ENCODE measurements around the gene CDC42BPG.

CDC42BPG gene

GRCh38 chr11:64801158-64801464 is 43.3 kb downstream of the CDC42BPG start:
- H3K27ac ChIP-seq (ENCODE audit: extremely low read depth, low read depth, low read length) = no peak overlapping the region

More at GRCh38 chr11:64801158-64801464, 43.3 kb downstream of the CDC42BPG start:
- ChIA-PET POLR2A (interaction anchor here (2.5 kb wide), 1 partner anchor 22 kb away, joined by 13 read pairs; the partner anchor contains the start of gene SF1), CTCF (interaction anchor here (0.5 kb wide), 1 partner anchor 10 kb away, joined by 4 read pairs; no protein-coding TSS in a partner anchor)
- Histone ChIP-seq H3K4me1 (ENCODE audit: control insufficient read depth, insufficient read depth, low read length) (peaks cover 4% of the 10 kb centered on the region), H3K9me3 (ENCODE audit: control insufficient read depth, insufficient read depth, low read depth, low read length) (no peaks in the 10 kb centered on the region), H3K36me3 (ENCODE audit: control insufficient read depth in 2 of 2, insufficient read depth in 1 of 2, low read length in 2 of 2) (peaks cover 0 to 45% of the 10 kb centered on the region in 2 experiments; a peak in 1 of 3 replicates), H3K4me3 (ENCODE audit: low read depth, low read length) (no peak overlapping the region)
- TF ChIP-seq ZNF623 (tag by site-specific recombination; IDR thresholded peaks at IDR 0.05) = no peak
- no peak for TF ChIP-seq TRIM28 (IDR thresholded peaks at IDR 0.05; ENCODE audit: borderline replicate concordance, low read length)
- no peak for TF ChIP-seq ZNF174 (tag by site-specific recombination; IDR thresholded peaks at IDR 0.05)
- TF ChIP-seq ZNF621 (tag by site-specific recombination; IDR thresholded peaks at IDR 0.05) = no peak
- TF ChIP-seq ZNF560 (tag by site-specific recombination; IDR thresholded peaks at IDR 0.05; ENCODE audit: borderline replicate concordance) = no peak
- no peak for TF ChIP-seq KLF7 (tag by site-specific recombination; IDR thresholded peaks at IDR 0.05; ENCODE audit: borderline replicate concordance)
- TF ChIP-seq ZNF610 (tag by site-specific recombination; IDR thresholded peaks at IDR 0.05; ENCODE audit: borderline replicate concordance) = no peak
- TF ChIP-seq ZNF148 (tag by site-specific recombination; IDR thresholded peaks at IDR 0.05; ENCODE audit: borderline replicate concordance) = no peak
- TF ChIP-seq ZNF704 (tag by site-specific recombination; IDR thresholded peaks at IDR 0.05) = no peak
- TF ChIP-seq ZNF513 (tag by site-specific recombination; IDR thresholded peaks at IDR 0.05) = no peak
- TF ChIP-seq ZSCAN4 (tag by site-specific recombination; IDR thresholded peaks at IDR 0.05) = no peak
- TF ChIP-seq PBX3 (CRISPR knock-in tag; IDR thresholded peaks at IDR 0.05) = no peak
- no peak for TF ChIP-seq ZFHX2 (tag by site-specific recombination; conservative IDR thresholded peaks at IDR 0.05)
- TF ChIP-seq ZNF223 (tag by site-specific recombination; IDR thresholded peaks at IDR 0.05) = no peak
- no peak for TF ChIP-seq ZNF311 (tag by site-specific recombination; IDR thresholded peaks at IDR 0.05; ENCODE audit: borderline replicate concordance)

Data from HEK293 (cell line).